Stimulated activated CD4-positive, alpha-beta T cell treated with anti-CD3 and anti-CD28 coated beads, TNF-alpha, amount 100 ng/mL, for 1 hour (primary cell): Measurements from ENCODE around the gene E2F8.

Experiments used
- DNase-seq, 3 donors: peaks; one replicate each; pipeline ENCODE4 v3.0.0-alpha.2; 2020; ENCODE audit warnings: low read depth in 3 of 3, low spot score in 1 of 3

E2F8 gene

GRCh38 chr11:19220903-19221724 lies 19.6 kb downstream of the E2F8 start:
- no peak for DNase-seq

- no peak for DNase-seq
These were observed 21.8 kb downstream of the E2F8 start for GRCh38 chr11:19218786-19219460.

GRCh38 chr11:19218216-19218615 lies 22.5 kb downstream of the E2F8 start:
- no peak for DNase-seq

- no peak for DNase-seq
These were observed 23.9 kb downstream of the E2F8 start for GRCh38 chr11:19216709-19217374.

GRCh38 chr11:19216021-19216420 lies 24.7 kb downstream of the E2F8 start:
- DNase-seq: no peak

GRCh38 chr11:19209617-19210370 lies 31.0 kb downstream of the E2F8 start:
- DNase-seq: no peak

GRCh38 chr11:19208959-19209546 lies 31.7 kb downstream of the E2F8 start:
- no peak for DNase-seq

- no peak for DNase-seq
These were observed 32.6 kb downstream of the E2F8 start for GRCh38 chr11:19208181-19208580.

GRCh38 chr11:19204836-19205235 lies 35.9 kb downstream of the E2F8 start:
- DNase-seq: no peak

GRCh38 chr11:19201737-19202605 lies 38.8 kb downstream of the E2F8 start, which contains the start of gene CSRP3:
Gene CSRP3 (minus strand): TSS chr11:19201983. CDS start chr11:19192448, 9,535 bp downstream.
- no peak for DNase-seq

GRCh38 chr11:19200410-19201201 lies 40.1 kb downstream of the E2F8 start:
- no peak for DNase-seq

GRCh38 chr11:19199771-19200170 lies 41.0 kb downstream of the E2F8 start:
- DNase-seq: no peak

- DNase-seq: no peak
These were observed 41.7 kb downstream of the E2F8 start for GRCh38 chr11:19199048-19199447.

GRCh38 chr11:19196432-19196831 lies 44.3 kb downstream of the E2F8 start:
- DNase-seq: no peak

GRCh38 chr11:19194620-19195308 lies 46.0 kb downstream of the E2F8 start:
- DNase-seq: no peak

- DNase-seq: no peak
These were observed 46.8 kb downstream of the E2F8 start for GRCh38 chr11:19193916-19194315.

- DNase-seq: no peak
These were observed 49.1 kb downstream of the E2F8 start for GRCh38 chr11:19191530-19192169.

GRCh38 chr11:19187833-19188258 lies 52.9 kb downstream of the E2F8 start:
- DNase-seq: no peak
